ENCODE results near the gene PHLDB1.
"Not testable (repeated sequence)": the region's sequence is repeated elsewhere in the genome, so short reads cannot be mapped to it uniquely, and the experiment has no call there.

Gene PHLDB1

DNA sequence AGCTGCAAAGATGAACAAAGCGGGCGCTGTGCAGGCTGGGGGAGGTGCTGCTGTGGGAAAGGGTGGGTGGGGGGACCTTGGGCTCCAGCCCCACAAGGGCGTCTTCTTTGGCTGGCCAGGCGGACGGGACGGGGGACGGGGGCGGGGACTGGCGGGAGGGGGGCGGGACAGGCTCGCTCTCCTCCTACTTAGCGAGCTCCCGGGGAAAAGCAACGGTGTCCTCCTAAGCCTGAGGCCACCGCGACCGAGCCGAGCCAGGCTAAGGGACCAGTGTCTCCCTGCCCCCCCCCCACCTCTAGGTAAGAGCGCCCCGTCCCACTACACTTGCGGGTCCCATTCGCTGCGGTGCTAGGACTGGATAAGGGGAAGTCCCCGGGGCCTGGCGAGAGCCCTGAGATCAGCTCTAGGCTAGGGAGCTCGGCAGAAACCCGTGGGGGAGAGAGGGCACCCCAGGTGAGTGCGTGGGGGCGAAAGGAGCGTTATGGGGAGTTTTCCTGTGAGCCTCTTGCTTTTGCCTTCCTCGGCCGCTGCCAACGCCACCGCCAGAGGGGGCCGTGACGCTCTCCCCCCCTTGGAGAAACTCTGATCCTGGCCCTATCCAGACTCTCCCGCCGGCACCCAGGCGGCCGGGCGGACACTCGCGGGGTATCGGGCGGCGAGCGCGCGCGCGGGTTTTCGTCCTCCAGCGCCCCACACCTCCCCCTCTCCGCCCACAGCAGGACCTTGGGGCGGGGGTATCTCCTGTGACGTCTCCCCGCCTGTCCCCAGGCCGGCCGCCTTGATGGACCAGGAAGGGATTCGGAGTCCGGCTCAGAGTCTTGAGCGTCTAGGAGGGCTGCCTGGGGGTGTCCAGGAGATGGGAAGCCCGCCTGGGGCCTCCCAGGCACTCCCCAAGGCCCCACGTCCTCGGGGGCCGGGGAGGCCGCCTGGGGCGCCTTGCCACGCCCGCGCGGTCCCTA is at the start of gene PHLDB1:
PHLDB1 (plus strand) TSS at position 215 of the 959 bp plus-strand sequence. CDS start 6,222 bp downstream, outside the sequence.
- DNase-seq: peak; percentile 77

DNA sequence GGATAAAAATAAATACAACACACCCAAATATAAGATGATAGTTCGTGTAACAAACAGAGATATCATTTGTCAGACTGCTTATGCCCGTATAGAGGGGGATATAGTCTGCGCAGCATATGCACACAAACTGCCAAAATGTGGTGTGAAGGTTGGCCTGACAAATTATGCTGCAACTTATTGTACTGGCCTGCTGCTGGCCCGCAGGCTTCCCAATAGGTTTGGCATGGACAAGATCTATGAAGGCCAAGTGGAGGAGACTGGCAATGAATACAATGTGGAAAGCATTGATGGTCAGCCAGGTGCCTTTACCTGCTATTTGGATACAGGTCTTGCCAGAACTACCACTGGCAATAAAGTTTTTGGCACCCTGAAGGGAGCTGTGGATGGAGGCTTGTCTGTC is 46.6 kb upstream of the PHLDB1 start:
- no peak for DNase-seq

DNA sequence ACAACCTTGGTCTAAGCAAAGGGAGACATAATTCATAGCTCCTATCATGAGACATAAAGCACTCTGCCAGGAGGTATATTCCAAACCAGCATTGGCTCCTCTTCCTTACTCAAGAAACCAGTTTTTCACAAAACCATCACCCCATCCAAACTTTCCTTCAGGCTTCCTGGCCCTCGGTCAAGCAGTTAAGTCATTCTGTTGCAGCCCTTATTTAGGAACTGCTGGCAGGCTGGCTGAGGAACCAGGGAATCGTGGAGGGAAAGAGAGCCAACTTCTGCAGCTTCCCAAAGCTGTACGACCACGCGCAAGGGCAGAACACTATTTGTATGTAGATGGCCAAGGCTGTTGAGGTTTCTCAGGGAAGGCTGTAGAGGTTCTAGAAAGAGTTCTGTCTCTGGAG is 42.4 kb upstream of the PHLDB1 start:
- DNase-seq: peak; percentile 3

DNA sequence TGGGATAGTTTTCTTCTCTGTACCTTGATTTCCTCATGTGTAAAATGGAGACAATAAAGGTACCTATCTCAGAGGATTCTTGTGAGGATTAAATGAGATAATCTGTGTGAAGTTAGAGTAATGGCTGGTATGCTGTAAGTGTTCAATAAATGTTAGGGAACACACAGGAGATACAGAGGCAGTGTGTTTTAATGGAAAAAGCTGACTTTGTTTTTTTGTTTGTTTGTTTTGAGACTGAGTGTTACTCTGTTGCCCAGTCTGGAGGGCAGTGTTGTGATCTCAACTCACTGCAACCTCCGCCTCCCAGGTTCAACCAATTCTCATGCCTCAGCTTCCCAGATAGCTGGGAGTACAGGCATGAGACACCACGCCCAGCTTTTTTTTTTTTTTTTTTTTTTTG is 37.7 kb upstream of the PHLDB1 start:
- DNase-seq: no peak

DNA sequence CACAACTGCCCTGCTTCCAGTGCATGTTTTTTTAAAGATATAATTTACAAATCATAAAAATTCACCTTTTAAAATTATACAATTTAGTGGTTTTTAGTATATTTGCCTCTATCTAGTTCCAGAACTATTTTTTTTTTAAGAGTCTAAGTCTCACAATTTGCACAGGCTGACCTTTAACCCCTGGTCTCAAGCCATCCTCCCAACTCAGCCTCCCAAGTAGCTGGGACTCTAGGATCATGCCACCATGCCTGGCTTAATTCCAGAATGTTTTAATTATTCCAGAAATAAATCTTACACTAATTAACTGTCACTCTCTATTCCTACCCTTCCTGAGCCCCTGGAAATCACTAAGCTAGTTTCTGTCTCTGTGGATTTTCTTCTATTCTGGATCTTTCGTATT is 36.6 kb upstream of the PHLDB1 start:
- DNase-seq: no peak

DNA sequence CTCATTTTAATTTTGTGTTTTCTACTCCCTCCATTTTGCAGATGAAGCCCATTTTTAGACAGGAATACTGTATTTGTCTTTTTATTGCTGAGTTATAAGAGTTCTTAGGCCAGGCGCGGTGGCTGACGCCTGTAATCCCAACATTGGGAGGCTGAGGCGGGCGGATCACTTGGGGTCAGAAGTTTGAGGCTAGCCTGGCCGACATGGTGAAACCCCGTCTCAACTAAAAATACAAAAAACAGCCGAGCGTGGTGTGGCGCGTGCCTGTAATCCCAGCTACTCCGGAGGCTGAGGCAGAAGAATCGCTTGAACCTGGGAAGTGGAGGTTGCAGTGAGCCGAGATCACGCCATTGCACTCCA is 35.7 kb upstream of the PHLDB1 start:
- not testable (repeated sequence) for DNase-seq

DNA sequence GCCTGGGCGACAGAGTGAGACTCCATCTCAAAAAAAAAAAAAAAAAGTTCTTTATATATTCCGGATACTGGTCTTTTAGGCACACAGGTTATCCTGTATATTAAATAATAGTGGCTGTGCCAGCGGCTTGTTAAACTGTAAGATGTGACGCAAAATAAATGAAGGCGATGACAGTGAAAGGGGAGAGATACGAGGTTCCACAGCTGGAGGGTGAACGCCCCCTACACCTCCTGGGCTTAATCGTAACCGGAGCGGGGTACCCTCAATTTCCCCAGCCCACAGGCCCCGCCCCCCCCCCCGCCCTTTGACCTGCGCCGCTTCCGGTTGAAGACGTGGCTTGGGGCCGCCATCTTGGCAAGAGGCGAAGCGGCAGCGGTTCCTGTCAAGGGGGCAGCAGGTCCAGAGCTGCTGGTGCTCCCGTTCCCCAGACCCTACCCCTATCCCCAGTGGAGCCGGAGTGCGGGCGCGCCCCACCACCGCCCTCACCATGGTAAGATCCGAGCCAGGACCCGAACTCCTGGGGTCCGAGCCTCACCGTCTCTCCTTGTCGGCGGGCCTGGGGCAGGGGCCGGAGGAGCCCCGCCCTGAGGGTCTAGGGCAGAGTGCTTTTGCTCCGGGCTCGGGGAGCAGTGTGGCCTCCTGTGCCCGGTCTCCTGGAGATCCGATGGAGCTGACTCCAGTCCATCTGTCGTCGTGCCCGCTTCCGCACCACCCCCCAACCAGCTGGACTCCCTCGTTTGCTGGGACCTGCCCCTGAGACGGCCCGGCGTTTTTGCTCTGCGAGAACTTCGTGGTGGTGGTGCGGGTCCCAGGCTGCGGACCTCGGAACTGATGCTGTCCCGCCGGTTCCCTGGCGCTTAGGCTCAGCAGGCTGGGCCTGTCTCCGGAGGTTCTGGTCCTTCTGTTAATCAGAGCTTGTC is 35.1 kb upstream of the PHLDB1 start, which contains the start of gene ARCN1:
ARCN1 (plus strand) TSS at position 349 of the 920 bp plus-strand sequence; CDS start at position 488, 139 bp downstream.
- DNase-seq: peak; percentile 82

DNA sequence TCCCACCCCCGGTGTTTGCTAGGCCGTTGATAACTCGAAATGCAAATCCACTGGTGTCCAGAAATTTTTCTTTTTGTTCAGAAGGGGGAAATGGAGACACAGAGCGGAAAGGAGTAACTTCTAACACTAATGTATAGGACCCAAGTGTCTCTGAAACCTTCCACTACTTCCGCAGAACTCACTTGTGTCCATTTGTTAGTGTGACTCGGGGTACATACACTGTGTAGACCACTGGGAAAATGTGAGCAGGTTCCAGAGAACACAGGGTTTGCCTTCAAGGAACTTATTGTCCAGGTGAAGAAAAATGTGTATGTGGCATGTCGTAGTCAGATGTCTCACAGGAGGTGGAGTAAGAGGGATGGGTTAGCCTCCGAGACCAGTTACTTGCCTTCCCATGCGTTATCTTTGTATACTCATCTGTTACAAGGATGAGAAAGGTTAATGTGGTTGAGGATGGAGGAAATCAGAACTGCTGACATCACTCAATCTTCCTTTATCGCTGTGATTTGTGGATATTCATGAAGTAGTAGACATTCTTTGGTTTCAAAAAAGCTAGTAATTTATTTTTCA is 34.3 kb upstream of the PHLDB1 start:
- DNase-seq: peak; percentile 65

DNA sequence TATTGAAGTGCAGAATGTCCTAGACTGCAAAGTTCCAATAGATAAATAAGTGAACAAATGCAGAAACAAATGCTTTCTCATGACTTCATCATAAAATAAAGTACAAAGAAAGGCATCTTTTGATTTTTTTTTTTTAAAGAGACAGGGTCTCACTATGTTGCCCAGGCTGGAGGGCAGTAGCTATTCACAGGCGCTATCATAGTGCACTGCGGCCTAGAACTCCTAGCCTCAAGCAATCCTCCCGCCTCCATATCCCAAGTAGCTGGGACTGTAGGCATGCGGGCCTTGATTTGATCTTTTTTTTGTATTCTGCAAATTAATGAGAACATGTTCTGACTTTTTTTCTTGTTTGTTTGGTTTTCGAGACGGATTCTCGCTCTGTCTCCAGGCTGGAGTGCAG is 32.8 kb upstream of the PHLDB1 start:
- no peak for DNase-seq

DNA sequence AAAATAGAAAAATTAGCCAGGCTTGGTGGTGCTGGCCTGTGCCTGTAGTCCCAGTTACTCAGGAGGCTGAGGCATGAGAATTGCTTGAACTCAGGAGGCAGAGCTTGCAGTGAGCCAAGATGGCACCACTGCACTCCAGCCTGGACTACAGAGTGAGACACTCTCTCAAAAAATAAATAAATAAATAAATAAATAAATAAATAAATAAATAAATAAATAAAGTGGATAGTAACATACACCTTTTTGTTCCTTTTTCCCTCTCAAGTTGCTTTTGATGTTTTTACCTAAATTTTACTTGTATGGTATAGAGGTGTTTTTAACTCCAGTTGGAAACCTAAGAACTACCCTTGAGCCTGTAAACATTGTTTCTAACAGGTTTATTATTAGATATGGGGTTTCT is 29.4 kb upstream of the PHLDB1 start:
- not testable (repeated sequence) for DNase-seq

DNA sequence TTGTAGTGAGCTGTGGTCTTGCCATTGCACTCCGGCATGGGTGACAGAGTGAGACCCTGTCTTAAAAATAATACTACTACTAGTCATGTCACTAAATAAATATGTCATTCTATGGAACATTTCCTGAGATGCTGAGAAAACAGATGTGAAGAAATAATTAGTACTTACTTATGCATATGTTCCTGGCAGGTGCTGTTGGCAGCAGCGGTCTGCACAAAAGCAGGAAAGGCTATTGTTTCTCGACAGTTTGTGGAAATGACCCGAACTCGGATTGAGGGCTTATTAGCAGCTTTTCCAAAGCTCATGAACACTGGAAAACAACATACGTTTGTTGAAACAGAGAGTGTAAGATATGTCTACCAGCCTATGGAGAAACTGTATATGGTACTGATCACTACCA is 26.4 kb upstream of the PHLDB1 start:
- DNase-seq: no peak

DNA sequence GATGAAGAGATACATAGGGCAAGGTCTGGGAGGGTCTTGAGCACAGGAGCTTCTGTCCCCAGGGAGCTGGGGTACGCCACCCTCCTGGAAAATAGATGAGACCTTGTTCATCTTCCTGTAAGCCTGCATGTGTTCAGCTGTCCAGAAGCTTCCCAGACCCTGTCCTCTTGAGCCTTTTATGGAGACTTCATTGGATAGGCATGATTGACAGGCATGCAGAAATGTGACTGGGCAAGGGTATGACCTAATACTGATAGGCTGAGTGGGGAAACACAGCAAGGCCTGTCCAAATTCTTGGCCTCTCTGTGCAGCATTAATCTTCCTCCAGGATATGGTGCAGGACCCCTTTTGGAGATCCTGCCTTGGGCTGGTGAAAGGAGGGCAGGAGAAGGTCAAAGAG is 19.5 kb upstream of the PHLDB1 start:
- no peak for DNase-seq

DNA sequence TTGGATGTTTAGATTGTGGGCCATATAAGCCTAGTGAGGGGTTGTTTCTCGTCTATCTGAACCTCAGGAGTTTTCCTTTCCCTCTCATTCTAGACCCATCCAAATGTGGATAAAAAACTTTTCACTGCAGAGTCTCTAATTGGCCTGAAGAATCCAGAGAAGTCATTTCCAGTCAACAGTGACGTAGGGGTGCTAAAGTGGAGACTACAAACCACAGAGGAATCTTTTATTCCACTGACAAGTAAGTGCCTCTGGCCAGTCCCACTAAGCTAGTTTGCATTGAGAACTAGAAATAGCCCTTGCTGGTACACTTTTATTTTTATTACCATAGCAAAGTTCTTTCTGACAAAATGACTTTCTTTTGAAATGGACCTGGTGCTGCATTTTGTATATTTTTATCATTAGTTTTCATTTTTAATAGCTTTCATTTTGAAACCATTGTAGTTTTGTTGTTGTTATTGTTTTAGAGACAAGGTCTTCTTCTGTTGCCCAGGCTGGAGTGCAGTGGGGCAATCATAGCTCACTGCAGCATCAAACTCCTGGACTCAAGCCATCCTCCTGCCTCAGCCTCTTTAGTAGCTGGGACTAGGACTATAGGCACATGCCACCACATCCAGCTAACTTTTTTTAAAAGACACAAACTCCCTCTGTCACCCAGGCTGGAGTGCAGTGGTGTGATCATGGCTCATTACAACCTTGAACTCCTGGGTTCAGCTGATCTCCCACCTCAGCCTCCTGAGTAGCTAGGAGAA is 14.6 kb upstream of the PHLDB1 start:
- no peak for DNase-seq

DNA sequence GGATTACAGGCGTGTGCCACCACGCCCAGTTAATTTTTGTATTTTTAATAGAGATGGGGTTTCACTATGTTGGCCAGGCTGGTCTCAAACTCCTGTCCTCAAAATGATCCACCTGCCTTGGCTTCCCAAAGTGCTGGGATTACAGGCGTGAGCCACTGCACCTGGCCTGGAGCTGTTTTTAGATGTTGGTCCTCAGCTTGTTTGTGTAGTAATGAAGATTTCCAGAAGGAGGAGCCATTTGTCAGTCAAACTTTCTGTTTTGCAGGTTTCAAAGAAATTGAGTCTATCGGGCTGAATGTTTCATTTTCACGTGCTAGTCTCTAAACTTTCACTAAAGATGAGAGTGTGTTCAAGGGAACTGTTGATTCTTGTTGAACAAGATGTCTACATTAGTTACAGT is 12.4 kb upstream of the PHLDB1 start:
- DNase-seq: peak; percentile 36

DNA sequence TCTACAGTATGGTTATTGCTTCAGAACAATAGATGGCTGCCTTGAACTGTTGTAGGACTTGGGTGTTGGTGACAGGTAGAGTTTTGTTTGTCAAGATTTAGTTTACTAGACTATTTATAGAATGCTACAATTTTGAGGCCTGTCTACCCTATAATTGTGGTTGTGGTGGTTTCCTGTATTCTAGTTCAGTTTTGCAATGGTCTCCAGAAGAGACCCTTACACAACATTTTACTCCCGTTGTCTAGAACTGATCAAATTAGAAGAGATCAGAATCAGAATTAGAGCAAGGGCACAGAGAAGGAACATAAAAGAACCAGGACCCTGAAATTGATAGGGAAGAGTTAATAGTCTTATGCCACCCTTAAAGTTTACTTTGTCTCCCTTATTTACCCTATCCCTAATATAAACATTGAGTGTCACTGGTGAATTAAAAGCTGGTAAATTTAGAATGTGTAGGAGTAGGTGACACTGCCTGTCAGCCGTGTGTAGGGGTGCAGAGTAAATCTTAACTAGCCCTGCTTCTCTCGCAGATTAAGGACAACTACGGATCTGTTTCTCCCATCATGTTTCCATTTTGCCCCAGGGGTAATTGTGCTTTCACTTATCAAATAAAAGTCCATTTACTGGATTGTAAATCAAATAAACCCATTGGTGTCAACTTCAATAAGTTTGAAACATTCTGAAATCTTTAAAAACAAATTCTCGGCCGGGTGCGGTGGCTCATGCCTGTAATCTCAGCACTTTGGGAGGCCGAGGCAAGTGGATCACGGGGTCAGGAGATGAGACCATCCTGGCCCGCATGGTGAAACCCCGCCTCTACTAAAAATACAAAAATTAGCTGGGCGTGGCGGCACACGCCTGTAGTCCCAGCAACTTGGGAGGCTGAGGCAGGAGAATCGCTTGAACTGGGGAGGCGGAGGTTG is 10.9 kb upstream of the PHLDB1 start:
- DNase-seq: no peak

DNA sequence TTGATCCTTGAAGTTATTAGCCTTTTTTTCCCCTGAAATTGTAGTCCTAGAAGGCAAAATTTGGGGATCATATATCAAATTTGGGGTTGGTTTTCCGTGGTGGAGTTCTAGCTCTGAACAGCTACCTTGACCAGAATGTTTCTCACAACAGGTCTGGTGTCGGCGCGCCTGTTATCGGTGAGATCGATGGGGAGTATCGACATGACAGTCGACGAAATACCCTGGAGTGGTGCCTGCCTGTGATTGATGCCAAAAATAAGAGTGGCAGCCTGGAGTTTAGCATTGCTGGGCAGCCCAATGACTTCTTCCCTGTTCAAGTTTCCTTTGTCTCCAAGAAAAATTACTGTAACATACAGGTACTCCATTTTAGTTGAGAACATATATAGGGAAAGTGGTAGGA is 9.9 kb upstream of the PHLDB1 start:
- no peak for DNase-seq

DNA sequence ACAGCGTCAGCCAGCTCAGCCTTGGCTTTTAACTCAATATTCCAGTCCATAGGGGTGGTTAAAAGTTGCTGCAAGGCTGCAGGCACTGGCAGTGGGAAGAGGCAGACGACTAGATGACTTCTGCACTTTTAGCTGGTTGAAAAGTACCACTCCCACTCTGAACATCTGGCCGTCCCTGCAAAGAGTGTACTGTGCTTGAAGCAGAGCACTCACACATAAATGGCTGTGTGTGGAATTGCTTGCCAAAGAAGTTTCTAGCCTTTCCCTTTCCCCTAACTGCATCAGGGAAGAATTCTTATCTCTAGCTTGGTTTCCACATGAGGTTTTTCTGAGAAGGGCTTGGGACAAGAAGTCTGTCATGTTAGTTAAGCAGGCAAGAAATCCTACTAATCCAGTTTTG is 5.1 kb upstream of the PHLDB1 start:
- no peak for DNase-seq

DNA sequence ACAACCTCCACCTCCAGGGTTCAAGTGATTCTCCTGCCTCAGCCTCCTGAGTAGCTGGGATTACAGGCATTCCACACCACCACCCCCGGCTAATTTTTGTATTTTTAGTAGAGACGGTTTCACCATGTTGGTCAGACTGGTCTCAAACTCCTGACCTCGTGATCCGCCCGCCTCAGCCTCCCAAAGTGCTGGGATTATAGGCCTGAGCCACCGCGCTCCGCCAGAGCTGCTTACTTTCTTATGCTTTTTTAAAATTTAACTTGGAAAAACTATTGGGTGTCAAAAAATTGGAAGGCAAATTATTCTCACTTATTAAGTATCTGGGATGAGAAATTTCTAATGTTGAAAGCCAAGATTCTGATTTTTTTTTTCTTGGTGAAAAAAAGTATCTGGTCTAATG is 3.7 kb upstream of the PHLDB1 start:
- not testable (repeated sequence) for DNase-seq

DNA sequence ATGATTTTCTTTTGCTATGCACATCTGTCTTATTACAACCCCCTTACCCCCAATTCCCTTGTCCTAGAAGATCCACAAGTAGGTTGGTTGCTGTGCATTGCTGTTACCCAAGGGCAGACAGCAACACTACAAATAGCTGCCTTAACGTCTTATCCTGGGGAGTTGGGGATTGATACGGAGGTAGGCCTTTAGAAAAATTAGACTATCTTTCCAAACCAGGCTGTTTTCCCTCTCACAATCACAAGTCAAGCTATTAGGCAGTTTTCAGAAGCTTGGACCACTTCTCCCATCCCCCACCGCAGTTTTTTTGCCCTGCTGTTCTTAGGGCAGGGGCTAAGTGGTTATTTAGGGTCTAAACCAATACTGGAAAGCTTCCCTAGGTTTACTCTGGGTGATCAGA is 2.8 kb upstream of the PHLDB1 start:
- DNase-seq: no peak

DNA sequence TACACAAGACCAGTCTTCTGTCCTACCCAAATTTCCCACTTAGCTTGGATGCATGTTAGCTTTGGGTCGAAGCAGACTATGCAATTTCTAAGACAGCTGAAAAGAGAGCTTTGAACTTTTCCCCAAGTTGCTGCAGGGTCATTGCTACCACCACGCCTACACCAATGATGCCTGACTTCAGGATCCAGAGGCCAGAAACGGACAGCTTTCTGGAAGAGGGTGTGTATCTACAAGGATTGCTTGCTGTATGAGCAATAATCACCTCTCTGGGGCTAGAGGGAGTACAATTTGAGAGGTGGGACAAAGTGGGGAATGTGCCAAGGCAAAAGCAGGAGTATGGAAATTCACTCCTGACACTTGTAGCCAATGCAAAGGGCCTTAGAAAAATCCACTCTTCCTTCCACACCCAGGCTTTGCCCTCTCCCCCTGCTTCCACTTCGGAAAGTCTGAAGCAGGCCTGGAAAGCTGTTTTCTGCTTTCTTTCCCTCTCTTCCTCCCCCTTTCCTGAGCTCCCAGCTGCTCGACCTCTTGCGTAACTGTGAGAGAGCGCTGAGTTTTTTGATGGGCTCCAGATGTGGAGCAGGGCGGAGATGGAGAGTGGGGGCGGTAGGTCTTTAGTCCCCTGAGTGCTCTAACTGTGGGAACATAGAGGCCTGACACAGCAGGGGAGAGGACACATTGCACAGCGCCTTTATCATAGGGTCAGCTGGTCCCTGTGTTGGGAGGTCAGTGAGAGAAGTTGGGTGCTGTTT is 2.1 kb upstream of the PHLDB1 start:
- DNase-seq: peak; percentile 89
